ENCODE data around the gene GGT6. TPM values are rescaled to one million over a fixed set of nuclear protein-coding genes. Genes with fewer than 3 reads are reported as not detected.

GGT6 gene
- total RNA-seq, 1 experiment from 2014 or later = not detected

DNA sequence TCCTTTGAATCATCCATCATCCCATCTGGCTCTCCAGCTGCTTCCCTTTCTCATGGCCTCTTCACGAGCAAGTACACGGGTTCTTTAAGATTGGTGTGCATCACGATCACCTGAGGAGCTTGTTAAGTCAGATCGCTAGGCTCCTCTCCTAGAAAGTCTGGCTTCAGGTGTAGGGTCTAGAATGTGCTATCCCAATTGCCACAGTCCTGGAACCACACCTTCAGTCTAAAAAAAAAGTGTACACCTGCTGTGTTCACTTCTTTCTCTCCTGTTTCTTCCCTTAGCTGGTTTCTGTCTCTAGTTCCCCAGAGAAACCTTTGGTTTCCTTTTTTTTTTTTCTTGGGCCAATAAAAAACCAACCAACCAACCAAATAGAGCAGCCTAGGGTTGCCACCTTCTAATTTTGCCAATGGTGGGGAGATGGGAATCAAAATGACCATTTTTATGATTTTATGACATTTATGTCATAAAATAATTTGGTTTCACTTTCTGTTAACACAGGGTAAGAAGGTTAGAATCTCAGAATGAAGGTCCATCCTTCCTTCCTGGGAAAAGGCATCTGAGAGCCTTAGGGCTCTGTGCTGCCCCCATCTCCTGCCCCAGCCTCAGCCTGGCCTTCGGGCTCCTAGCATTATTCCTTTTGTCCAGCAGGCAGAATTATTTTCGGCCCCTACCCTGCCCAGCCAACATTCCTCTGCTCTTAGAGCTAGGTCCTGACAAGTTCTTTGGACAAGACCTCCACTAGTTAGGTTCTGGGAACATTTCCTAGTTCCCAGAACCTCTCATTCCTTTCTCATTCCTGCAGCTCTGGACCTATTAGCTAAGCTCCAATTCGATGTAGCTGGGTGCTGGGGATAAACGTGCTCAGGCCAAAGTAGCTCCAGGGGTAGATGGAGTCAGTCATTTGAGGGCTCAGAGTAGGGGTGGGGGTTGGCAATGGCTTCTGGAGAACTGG, 1.9 kb upstream of the GGT6 start:
- no peaks in the 10 kb centered on the region for H3K9me3 ChIP-seq (ENCODE audit: low read depth, low read length, poor library complexity, severe bottlenecking)
- H3K27me3 ChIP-seq (replicated peaks; ENCODE audit: insufficient read depth, low read depth, low read length, poor library complexity) = no peaks in the 10 kb centered on the region
- H3K27ac ChIP-seq (ENCODE audit: low read depth, low read length, poor library complexity, severe bottlenecking) = no peak overlapping the region
- no peak for TF ChIP-seq EZH2 (IDR thresholded peaks at IDR 0.05; ENCODE audit: borderline replicate concordance, low read depth, low read length, poor library complexity, severe bottlenecking)
- TF ChIP-seq, protein P1, sequence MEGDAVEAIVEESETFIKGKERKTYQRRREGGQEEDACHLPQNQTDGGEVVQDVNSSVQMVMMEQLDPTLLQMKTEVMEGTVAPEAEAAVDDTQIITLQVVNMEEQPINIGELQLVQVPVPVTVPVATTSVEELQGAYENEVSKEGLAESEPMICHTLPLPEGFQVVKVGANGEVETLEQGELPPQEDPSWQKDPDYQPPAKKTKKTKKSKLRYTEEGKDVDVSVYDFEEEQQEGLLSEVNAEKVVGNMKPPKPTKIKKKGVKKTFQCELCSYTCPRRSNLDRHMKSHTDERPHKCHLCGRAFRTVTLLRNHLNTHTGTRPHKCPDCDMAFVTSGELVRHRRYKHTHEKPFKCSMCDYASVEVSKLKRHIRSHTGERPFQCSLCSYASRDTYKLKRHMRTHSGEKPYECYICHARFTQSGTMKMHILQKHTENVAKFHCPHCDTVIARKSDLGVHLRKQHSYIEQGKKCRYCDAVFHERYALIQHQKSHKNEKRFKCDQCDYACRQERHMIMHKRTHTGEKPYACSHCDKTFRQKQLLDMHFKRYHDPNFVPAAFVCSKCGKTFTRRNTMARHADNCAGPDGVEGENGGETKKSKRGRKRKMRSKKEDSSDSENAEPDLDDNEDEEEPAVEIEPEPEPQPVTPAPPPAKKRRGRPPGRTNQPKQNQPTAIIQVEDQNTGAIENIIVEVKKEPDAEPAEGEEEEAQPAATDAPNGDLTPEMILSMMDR (conservative IDR thresholded peaks at IDR 0.05; ENCODE audit: low read depth, low read length) = no peak
- H3K4me3 ChIP-seq (ENCODE audit: low read depth, low read length, poor library complexity, severe bottlenecking) = no peak overlapping the region
- intact Hi-C loops (cut with micrococcal nuclease; ENCODE audit: unreplicated experiment) = no loop called here
- H3K4me1 ChIP-seq (ENCODE audit: insufficient read depth, low read length, poor library complexity, severe bottlenecking) = no peaks in the 10 kb centered on the region
- ChIA-PET POLR2A (ENCODE audit: low non-redundant PET) (no interaction called here), CTCF (interaction anchor here (0.6 kb wide), 2 partner anchors 315 to 915 kb away, joined by 3 to 4 read pairs; no protein-coding TSS in a partner anchor)
- no peak for DNase-seq (ENCODE audit: low spot score)
- no peaks in the 10 kb centered on the region for H3K36me3 ChIP-seq (ENCODE audit: insufficient read depth, low read length, poor library complexity, severe bottlenecking)
- no TSS peak for BruUV-seq (replicated peaks)

DNA sequence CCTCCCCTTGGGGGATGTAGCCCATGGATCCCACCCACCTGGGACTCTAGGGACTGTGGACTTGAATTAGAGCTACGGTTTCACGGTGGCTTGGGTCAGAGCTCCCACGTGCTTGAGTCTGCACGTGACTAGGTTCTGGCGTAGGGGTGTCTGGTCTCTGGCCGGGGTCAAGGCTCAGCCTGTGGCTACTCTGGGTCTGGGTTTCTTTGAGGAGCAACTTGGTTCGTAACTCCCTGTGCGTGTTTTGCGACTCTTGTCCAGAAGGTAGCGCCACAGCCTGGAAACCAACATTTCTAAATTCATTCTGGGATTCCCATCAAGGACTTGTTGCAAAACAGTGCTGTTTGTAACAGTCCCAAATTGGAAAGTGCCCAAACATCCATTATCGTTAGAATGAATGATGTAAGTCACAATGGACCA, 470 bp upstream of the GGT6 start:
- Histone ChIP-seq H3K9me3 (ENCODE audit: low read depth, low read length, poor library complexity, severe bottlenecking) (no peaks in the 10 kb centered on the region), H3K4me3 (ENCODE audit: low read depth, low read length, poor library complexity, severe bottlenecking) (no peak overlapping the region), H3K27ac (ENCODE audit: low read depth, low read length, poor library complexity, severe bottlenecking) (no peak overlapping the region), H3K4me1 (ENCODE audit: insufficient read depth, low read length, poor library complexity, severe bottlenecking) (no peaks in the 10 kb centered on the region), H3K27me3 (replicated peaks; ENCODE audit: insufficient read depth, low read depth, low read length, poor library complexity) (no peaks in the 10 kb centered on the region), H3K36me3 (ENCODE audit: insufficient read depth, low read length, poor library complexity, severe bottlenecking) (no peaks in the 10 kb centered on the region)
- TF ChIP-seq, protein P1 (conservative IDR thresholded peaks at IDR 0.05; ENCODE audit: low read depth, low read length) = peak; percentile 37; the same call in 1 of the 2 replicates
- no peak for TF ChIP-seq EZH2 (IDR thresholded peaks at IDR 0.05; ENCODE audit: borderline replicate concordance, low read depth, low read length, poor library complexity, severe bottlenecking)
- peak; percentile 24 for DNase-seq (ENCODE audit: low spot score)
- no TSS peak for BruUV-seq (replicated peaks)
- intact Hi-C loops (cut with micrococcal nuclease; ENCODE audit: unreplicated experiment) = no loop called here
- POLR2A ChIA-PET (ENCODE audit: low non-redundant PET) = no interaction called here
- CTCF ChIA-PET = no interaction called here

DNA sequence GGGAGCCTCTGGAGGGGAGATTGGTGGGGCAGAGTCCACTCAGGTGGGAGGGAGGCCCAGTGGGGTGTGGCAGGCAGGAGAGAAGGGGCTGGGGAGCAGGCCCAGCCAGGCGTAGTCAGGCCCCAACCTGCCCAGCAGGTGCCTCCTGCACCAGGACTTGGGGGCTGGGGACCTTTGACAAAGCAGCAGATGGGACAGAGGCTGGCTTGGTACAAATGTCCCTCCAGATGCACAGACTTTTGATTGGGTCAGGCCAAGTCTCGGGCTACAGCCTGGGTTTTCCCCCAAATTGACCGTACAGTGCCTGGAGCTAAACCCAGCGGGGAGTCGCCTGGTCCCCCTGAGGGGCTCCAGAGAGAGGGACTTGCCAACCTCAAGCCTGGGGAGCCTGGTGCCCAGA, 411 bp downstream of the GGT6 start:
- DNase-seq (ENCODE audit: low spot score) = no peak
- no peak for TF ChIP-seq EZH2 (IDR thresholded peaks at IDR 0.05; ENCODE audit: borderline replicate concordance, low read depth, low read length, poor library complexity, severe bottlenecking)
- TF ChIP-seq, protein P1 (conservative IDR thresholded peaks at IDR 0.05; ENCODE audit: low read depth, low read length) = no peak
- no peaks in the 10 kb centered on the region for H3K27me3 ChIP-seq (replicated peaks; ENCODE audit: insufficient read depth, low read depth, low read length, poor library complexity)
- no peak overlapping the region for H3K27ac ChIP-seq (ENCODE audit: low read depth, low read length, poor library complexity, severe bottlenecking)
- CTCF ChIA-PET = no interaction called here
- H3K36me3 ChIP-seq (ENCODE audit: insufficient read depth, low read length, poor library complexity, severe bottlenecking) = no peaks in the 10 kb centered on the region
- POLR2A ChIA-PET (ENCODE audit: low non-redundant PET) = no interaction called here
- no peaks in the 10 kb centered on the region for H3K4me1 ChIP-seq (ENCODE audit: insufficient read depth, low read length, poor library complexity, severe bottlenecking)
- no peaks in the 10 kb centered on the region for H3K9me3 ChIP-seq (ENCODE audit: low read depth, low read length, poor library complexity, severe bottlenecking)
- BruUV-seq (replicated peaks) = no TSS peak
- no peak overlapping the region for H3K4me3 ChIP-seq (ENCODE audit: low read depth, low read length, poor library complexity, severe bottlenecking)
- intact Hi-C loops (cut with micrococcal nuclease; ENCODE audit: unreplicated experiment) = no loop called here

Measured in A673 (cell line).